Progenitor cell of endocrine pancreas (in vitro differentiated cells): ENCODE measurements around the gene SLC9A1. TPM values are rescaled to one million over a fixed set of nuclear protein-coding genes. Genes with fewer than 3 reads are reported as not detected.
"Not testable (repeated sequence)": the region's sequence is repeated elsewhere in the genome, so short reads cannot be mapped to it uniquely, and the experiment has no call there.

ENCODE experiments used
- DNase-seq: peaks from one replicate; pipeline ENCODE4 v3.0.0; 2021; ENCODE audit warnings: low spot score; ENCODE audit not compliant: unreplicated experiment
- H3K27ac Mint-ChIP-seq: 2 replicates; pipeline ENCODE4 v1.8.0; 2021; ENCODE audit warnings: mild to moderate bottlenecking, moderate library complexity, mixed read lengths
- H3K27me3 Mint-ChIP-seq: 2 replicates; pipeline ENCODE4 v1.8.0; 2021; ENCODE audit warnings: mixed read lengths
- H3K36me3 Mint-ChIP-seq: 2 replicates; pipeline ENCODE4 v1.8.0; 2022; ENCODE audit warnings: mixed read lengths; ENCODE audit not compliant: insufficient read depth
- H3K4me1 Mint-ChIP-seq: 2 replicates; pipeline ENCODE4 v1.8.0; 2021; ENCODE audit warnings: low read depth, mixed read lengths
- H3K4me3 Mint-ChIP-seq: 2 replicates; pipeline ENCODE4 v1.8.0; 2021; ENCODE audit warnings: low read depth, mild to moderate bottlenecking, moderate library complexity, mixed read lengths
- H3K9me3 Mint-ChIP-seq: 2 replicates; pipeline ENCODE4 v1.8.0; 2021; ENCODE audit warnings: low read depth, mixed read lengths
- long read RNA-seq: library from polyadenylated mRNA; unstranded; transcript quantifications from one replicate; pipeline ENCODE4 v2.0.0, GENCODE V29; 2020
- total RNA-seq: library from RNA; stranded (reverse); gene quantifications from 2 replicates; pipeline ENCODE4 v1.2.1, GENCODE V29; 2021
- TF ChIP-seq, protein P1 (sequence below): fragments of 200-600 bp; sonication (generic); IDR thresholded peaks from one replicate; pipeline ENCODE4 v1.5.0; 2021; ENCODE audit warnings: antibody characterized with exemption, mild to moderate bottlenecking; ENCODE audit not compliant: unreplicated experiment

The SLC9A1 gene
- 19.6 and 23.3 TPM in 2 replicates for total RNA-seq
- long read RNA-seq: 0 reads

GRCh38 chr1:27154991-27155781 is at the start of gene SLC9A1:
Gene SLC9A1, minus strand, starts transcription at chr1:27155125. Its CDS starts 791 bp downstream, at chr1:27154334.
- no peaks in the 10 kb centered on the region for H3K9me3 Mint-ChIP-seq
- H3K27ac Mint-ChIP-seq: peak within 1 kb of the TSS; percentile 92
- peak within 1 kb of the TSS; percentile 84 for H3K4me3 Mint-ChIP-seq
- no peaks in the 10 kb centered on the region for H3K36me3 Mint-ChIP-seq
- DNase-seq: peak; percentile 95
- no peaks in the 10 kb centered on the region for H3K27me3 Mint-ChIP-seq
- TF ChIP-seq, protein P1, sequence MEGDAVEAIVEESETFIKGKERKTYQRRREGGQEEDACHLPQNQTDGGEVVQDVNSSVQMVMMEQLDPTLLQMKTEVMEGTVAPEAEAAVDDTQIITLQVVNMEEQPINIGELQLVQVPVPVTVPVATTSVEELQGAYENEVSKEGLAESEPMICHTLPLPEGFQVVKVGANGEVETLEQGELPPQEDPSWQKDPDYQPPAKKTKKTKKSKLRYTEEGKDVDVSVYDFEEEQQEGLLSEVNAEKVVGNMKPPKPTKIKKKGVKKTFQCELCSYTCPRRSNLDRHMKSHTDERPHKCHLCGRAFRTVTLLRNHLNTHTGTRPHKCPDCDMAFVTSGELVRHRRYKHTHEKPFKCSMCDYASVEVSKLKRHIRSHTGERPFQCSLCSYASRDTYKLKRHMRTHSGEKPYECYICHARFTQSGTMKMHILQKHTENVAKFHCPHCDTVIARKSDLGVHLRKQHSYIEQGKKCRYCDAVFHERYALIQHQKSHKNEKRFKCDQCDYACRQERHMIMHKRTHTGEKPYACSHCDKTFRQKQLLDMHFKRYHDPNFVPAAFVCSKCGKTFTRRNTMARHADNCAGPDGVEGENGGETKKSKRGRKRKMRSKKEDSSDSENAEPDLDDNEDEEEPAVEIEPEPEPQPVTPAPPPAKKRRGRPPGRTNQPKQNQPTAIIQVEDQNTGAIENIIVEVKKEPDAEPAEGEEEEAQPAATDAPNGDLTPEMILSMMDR: peak; percentile 83
- H3K4me1 Mint-ChIP-seq: peaks cover 34% of the 10 kb centered on the region

- H3K9me3 Mint-ChIP-seq: no peaks in the 10 kb centered on the region
These were observed 49.0 kb upstream of the SLC9A1 start for GRCh38 chr1:27203946-27204345.

DNA sequence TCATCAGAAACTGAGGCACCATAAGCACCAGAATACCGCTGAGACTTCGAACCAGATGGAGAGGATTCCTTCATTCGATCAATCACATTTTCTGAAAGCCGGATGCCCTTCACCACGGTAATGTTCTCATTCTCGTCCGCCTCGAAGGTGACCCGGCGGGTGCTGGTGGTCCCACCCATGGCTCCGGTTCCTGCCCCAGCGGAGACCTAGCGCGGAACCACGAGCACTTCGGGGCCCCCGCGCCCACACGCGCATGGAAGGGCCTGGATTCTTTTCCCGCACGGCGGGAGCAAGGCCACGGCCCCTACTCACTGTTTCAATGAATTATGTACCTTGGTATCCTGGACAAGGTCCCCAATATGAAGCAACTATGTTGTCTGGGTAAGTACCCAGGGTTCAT is 46.4 kb upstream of the SLC9A1 start:
- Mint-ChIP-seq H3K4me1 (no peaks in the 10 kb centered on the region), H3K4me3 (no peak overlapping the region), H3K27me3 (peaks cover 12% of the 10 kb centered on the region), H3K36me3 (no peaks in the 10 kb centered on the region), H3K27ac (no peak overlapping the region), H3K9me3 (no peaks in the 10 kb centered on the region)
- DNase-seq: no peak
- TF ChIP-seq, protein P1: no peak

More at GRCh38 chr1:27203946-27204345, 49.0 kb upstream of the SLC9A1 start:
- TF ChIP-seq, protein P1: no peak
- DNase-seq: no peak
- Mint-ChIP-seq H3K27ac (no peak overlapping the region), H3K4me1 (no peaks in the 10 kb centered on the region), H3K27me3 (peaks cover 9% of the 10 kb centered on the region), H3K36me3 (no peaks in the 10 kb centered on the region), H3K4me3 (no peak overlapping the region)

DNA sequence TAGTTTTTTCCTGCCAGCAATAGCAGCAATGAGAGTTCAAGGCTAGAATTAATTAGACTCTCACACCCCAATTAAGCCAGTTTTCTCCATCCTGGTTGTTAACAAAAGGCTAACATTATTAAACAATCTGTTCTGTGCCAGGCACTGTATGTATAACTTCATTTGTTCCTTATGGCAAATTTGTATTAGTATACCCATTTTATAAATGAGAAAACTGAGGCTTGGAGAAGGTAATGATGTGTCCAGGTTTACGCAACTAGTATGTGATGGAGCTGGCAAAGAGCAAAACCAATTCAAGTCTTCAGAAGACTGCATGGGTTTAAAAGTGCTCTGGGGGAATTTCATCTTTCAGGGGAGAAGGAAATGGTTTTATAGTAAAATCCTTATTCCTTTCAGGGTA is 38.3 kb upstream of the SLC9A1 start:
- TF ChIP-seq, protein P1: no peak
- Mint-ChIP-seq H3K4me1 (peaks cover 2% of the 10 kb centered on the region), H3K36me3 (no peaks in the 10 kb centered on the region), H3K9me3 (no peaks in the 10 kb centered on the region), H3K27me3 (peaks cover 9% of the 10 kb centered on the region), H3K4me3 (no peak overlapping the region), H3K27ac (no peak overlapping the region)
- DNase-seq: no peak

- no peak for DNase-seq
- Mint-ChIP-seq H3K27ac (no peak overlapping the region), H3K4me3 (no peak overlapping the region), H3K4me1 (peaks cover 2% of the 10 kb centered on the region), H3K9me3 (peaks cover 4% of the 10 kb centered on the region), H3K27me3 (peaks cover 6% of the 10 kb centered on the region), H3K36me3 (no peaks in the 10 kb centered on the region)
- TF ChIP-seq, protein P1: no peak
These were observed 37.2 kb upstream of the SLC9A1 start for GRCh38 chr1:27192039-27192529.

DNA sequence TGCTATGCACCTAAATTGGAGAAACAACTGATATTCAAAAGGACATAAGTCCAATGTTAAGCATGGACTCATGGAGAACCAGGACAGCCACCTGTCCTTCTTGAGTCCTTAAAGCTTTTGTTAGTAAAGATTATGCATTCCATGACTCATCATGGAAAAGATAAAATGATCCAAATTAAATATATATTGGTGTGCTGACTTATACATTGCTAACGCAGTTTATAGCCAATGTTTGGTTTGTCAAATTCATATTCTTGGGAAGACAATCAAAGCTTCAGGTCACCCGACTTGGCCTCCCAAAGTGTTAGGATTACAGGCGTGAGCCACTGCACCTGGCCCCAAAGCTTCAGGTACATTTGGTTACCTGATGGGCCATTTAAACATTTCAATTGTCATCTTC is 29.7 kb upstream of the SLC9A1 start:
- H3K36me3 Mint-ChIP-seq, H3K4me1 Mint-ChIP-seq, H3K27me3 Mint-ChIP-seq, H3K4me3 Mint-ChIP-seq, H3K27ac Mint-ChIP-seq, DNase-seq: not testable (repeated sequence)
- H3K9me3 Mint-ChIP-seq: peaks cover 13% of the 10 kb centered on the region
